MG63 (cell line): ENCODE measurements around the gene CHMP1A. TPM values are rescaled to one million over a fixed set of nuclear protein-coding genes. Genes with fewer than 3 reads are reported as not detected.
A peak's percentile ranks its signal among the peaks of the same experiment; 100 is the strongest.
"Not testable (repeated sequence)": the region's sequence is repeated elsewhere in the genome, so short reads cannot be mapped to it uniquely, and the experiment has no call there.

Experiments
- DNase-seq: peaks from one replicate; pipeline ENCODE4 v3.0.0-alpha.2; 2020
- H3K27me3 ChIP-seq: fragments of 250-450 bp; sonication (Bioruptor Pico); 2 replicates; pipeline ENCODE4 v1.5.1; 2020; ENCODE audit warnings: mild to moderate bottlenecking, moderate library complexity
- H3K36me3 ChIP-seq: fragments of 250-450 bp; sonication (Bioruptor Pico); 2 replicates; pipeline ENCODE4 v1.5.1; 2020; ENCODE audit warnings: mild to moderate bottlenecking, moderate library complexity
- H3K4me3 ChIP-seq: fragments of 250-450 bp; sonication (Bioruptor Pico); 2 replicates; pipeline ENCODE4 v1.5.1; 2020; ENCODE audit warnings: mild to moderate bottlenecking, moderate library complexity
- H3K9me3 ChIP-seq: fragments of 250-450 bp; sonication (Bioruptor Pico); 2 replicates; pipeline ENCODE4 v1.5.1; 2020; ENCODE audit warnings: mild to moderate bottlenecking, moderate library complexity
- total RNA-seq: library from RNA; depleted of rRNA; stranded (reverse); fragments of >200 nt; shearing (Covaris generic); gene quantifications from 2 replicates; pipeline ENCODE4 v1.2.3, GENCODE V29; 2014; ENCODE audit warnings: low replicate concordance; rRNA removed

CHMP1A gene
- total RNA-seq: 83.9 and 97.0 TPM in 2 replicates

- peak within 1 kb of the TSS; percentile 87 for H3K4me3 ChIP-seq
- no peaks in the 10 kb centered on the region for H3K27me3 ChIP-seq
- peak; percentile 78 for DNase-seq
- H3K36me3 ChIP-seq: peaks cover 21% of the 10 kb centered on the region
- H3K9me3 ChIP-seq: no peaks in the 10 kb centered on the region
Observed at GRCh38 chr16:89657442-89658220, at the start of gene CHMP1A, which contains the start of gene SPATA33. TSS of gene CHMP1A (minus strand) at chr16:89657708. CDS start at chr16:89657588, 120 bp downstream. TSS of gene SPATA33 (plus strand) at chr16:89657836. CDS start at chr16:89657912, 76 bp downstream.

GRCh38 chr16:89706518-89707260, 49.2 kb upstream of the CHMP1A start:
- no peak for DNase-seq
- H3K4me3 ChIP-seq: no peak overlapping the region
- H3K9me3 ChIP-seq: no peaks in the 10 kb centered on the region
- no peaks in the 10 kb centered on the region for H3K27me3 ChIP-seq
- no peaks in the 10 kb centered on the region for H3K36me3 ChIP-seq

GRCh38 chr16:89705006-89705405, 47.5 kb upstream of the CHMP1A start:
- no peak for DNase-seq
- H3K27me3 ChIP-seq: no peaks in the 10 kb centered on the region

GRCh38 chr16:89704281-89704680, 46.8 kb upstream of the CHMP1A start:
- no peaks in the 10 kb centered on the region for H3K36me3 ChIP-seq
- no peak for DNase-seq
- H3K27me3 ChIP-seq: no peaks in the 10 kb centered on the region
- H3K9me3 ChIP-seq: no peaks in the 10 kb centered on the region
- H3K4me3 ChIP-seq: no peak overlapping the region

More at GRCh38 chr16:89705006-89705405, 47.5 kb upstream of the CHMP1A start:
- Histone ChIP-seq H3K9me3 (no peaks in the 10 kb centered on the region), H3K4me3 (no peak overlapping the region), H3K36me3 (no peaks in the 10 kb centered on the region)

- Histone ChIP-seq H3K4me3 (peak within 1 kb of the TSS; percentile 58), H3K27me3 (no peaks in the 10 kb centered on the region), H3K9me3 (no peaks in the 10 kb centered on the region), H3K36me3 (no peaks in the 10 kb centered on the region)
- DNase-seq: peak; percentile 65
Observed at GRCh38 chr16:89701425-89702406, 44.2 kb upstream of the CHMP1A start, which contains the start of gene SPATA2L. TSS of gene SPATA2L (minus strand) at chr16:89701705. CDS start at chr16:89701232, 473 bp downstream.

- Histone ChIP-seq H3K4me3 (peak overlapping the region; percentile 58), H3K27me3 (no peaks in the 10 kb centered on the region), H3K36me3 (no peaks in the 10 kb centered on the region), H3K9me3 (no peaks in the 10 kb centered on the region)
- DNase-seq: no peak
Observed at GRCh38 chr16:89700649-89701424, 43.3 kb upstream of the CHMP1A start.

- H3K27me3 ChIP-seq: no peaks in the 10 kb centered on the region
- peak; percentile 96 for DNase-seq
- H3K9me3 ChIP-seq: no peaks in the 10 kb centered on the region
- peak overlapping the region; percentile 58 for H3K4me3 ChIP-seq
- H3K36me3 ChIP-seq: no peaks in the 10 kb centered on the region
Observed at GRCh38 chr16:89700100-89700648, 42.7 kb upstream of the CHMP1A start.

GRCh38 chr16:89699629-89700099, 42.2 kb upstream of the CHMP1A start:
- H3K27me3 ChIP-seq, H3K36me3 ChIP-seq, DNase-seq, H3K4me3 ChIP-seq, H3K9me3 ChIP-seq: not testable (repeated sequence)

- H3K27me3 ChIP-seq, H3K36me3 ChIP-seq, DNase-seq, H3K9me3 ChIP-seq, H3K4me3 ChIP-seq: not testable (repeated sequence)
Observed at GRCh38 chr16:89698717-89699116, 41.2 kb upstream of the CHMP1A start.

GRCh38 chr16:89697616-89698331, 40.3 kb upstream of the CHMP1A start:
- no peak overlapping the region for H3K4me3 ChIP-seq
- no peaks in the 10 kb centered on the region; the same call in 1 of the 2 replicates for H3K36me3 ChIP-seq
- no peak for DNase-seq
- no peaks in the 10 kb centered on the region for H3K9me3 ChIP-seq
- no peaks in the 10 kb centered on the region for H3K27me3 ChIP-seq

- Histone ChIP-seq H3K36me3 (no peaks in the 10 kb centered on the region; the same call in 1 of the 2 replicates), H3K27me3 (no peaks in the 10 kb centered on the region), H3K4me3 (no peak overlapping the region), H3K9me3 (no peaks in the 10 kb centered on the region)
- no peak for DNase-seq
Observed at GRCh38 chr16:89697161-89697615, 39.7 kb upstream of the CHMP1A start.

GRCh38 chr16:89696670-89697128, 39.2 kb upstream of the CHMP1A start:
- H3K9me3 ChIP-seq: no peaks in the 10 kb centered on the region
- DNase-seq: no peak
- no peaks in the 10 kb centered on the region; the same call in 1 of the 2 replicates for H3K36me3 ChIP-seq
- H3K4me3 ChIP-seq: no peak overlapping the region
- H3K27me3 ChIP-seq: no peaks in the 10 kb centered on the region

- no peak for DNase-seq
- peaks cover 2% of the 10 kb centered on the region; the same call in 1 of the 2 replicates for H3K36me3 ChIP-seq
- no peaks in the 10 kb centered on the region for H3K27me3 ChIP-seq
- H3K9me3 ChIP-seq: no peaks in the 10 kb centered on the region
- H3K4me3 ChIP-seq: no peak overlapping the region
Observed at GRCh38 chr16:89695875-89696669, 38.6 kb upstream of the CHMP1A start.
